Hematopoietic multipotent progenitor cell treated with erythropoietin and hydrocortisone succinate and interleukin-3 and kit ligand, for 4 days (in vitro differentiated cells): ENCODE data around the gene MKLN1.

Source experiments
- DNase-seq: peaks from one replicate; pipeline ENCODE4 v3.0.0-alpha.2; 2015

MKLN1 gene

DNA sequence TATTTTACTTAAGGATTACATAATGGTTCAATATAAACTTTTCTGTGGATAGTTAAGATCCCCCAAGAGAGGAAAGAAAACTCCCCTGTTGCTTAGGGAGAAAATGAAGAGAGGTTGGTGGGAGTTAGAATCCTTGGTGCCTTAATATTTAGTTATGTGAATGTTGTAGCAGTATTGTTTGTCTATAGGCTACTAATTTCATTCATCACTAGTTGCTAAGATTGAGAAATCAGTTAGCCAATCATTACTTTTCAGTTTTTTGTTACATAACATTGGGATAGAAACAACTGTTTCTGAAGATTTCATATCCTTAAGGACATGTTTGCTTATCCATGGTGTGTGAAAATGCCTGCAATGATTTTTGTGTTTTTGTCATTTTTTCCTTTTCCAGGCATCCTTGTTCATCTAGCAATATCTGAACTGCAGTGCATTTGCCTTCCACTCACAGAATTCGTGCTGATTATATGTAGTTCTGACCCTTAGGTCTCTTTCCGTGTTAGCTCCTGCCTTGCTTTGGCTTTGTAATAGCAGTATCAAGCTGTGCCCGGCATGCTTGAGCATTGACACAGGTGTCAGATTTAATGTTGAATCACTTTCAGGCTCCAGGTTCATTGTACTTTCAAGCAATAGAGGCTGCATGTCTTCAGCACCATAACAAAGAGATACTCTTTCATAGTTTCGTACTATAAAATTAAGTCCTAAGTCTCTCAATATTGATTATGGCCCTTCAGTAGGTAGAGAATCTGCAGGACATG, 143.8 kb downstream of the MKLN1 start:
- no peak for DNase-seq

GRCh38 chr7:131476740-131477139, 149.1 kb downstream of the MKLN1 start:
- DNase-seq, result no peak

GRCh38 chr7:131480384-131481315, 153.0 kb downstream of the MKLN1 start:
- DNase-seq, result no peak

DNA sequence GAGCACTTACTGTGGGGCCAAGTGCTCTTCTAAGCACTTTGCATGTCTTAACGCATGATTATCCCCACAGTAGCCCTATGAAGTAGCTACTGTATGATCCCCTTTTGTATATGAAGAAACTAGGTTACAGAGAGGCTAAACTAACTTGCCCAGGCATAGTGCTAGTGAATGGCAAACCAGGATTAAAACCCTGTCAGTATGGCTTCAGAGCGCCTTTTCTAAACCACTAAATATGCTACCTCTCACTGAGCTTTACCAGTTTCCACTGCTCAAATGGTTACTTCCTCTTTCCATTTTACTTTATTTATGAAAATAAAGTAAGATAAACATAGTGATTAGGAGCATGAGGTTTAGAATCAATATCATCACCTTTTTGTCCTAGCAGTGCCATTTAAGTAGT, 155.1 kb downstream of the MKLN1 start:
- DNase-seq, result peak; percentile 22

DNA sequence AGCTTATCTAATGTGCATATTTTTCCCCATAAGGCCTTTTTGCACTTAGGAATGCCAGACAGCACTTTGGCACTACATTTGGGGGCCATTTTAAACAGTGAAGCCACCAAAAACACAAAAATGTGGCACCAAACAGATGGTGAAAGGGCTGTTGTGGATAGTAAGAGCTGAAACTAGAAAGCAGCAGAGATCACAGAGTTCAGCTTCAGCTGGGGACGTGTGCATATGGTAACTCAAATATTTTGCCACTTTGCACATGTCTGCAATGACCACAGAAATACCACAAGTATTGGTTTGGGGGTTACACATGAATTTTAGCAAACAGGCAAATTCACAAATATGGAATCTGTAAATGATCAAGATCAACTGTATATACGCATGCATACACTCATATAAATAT, 155.9 kb downstream of the MKLN1 start:
- DNase-seq, result no peak

DNA sequence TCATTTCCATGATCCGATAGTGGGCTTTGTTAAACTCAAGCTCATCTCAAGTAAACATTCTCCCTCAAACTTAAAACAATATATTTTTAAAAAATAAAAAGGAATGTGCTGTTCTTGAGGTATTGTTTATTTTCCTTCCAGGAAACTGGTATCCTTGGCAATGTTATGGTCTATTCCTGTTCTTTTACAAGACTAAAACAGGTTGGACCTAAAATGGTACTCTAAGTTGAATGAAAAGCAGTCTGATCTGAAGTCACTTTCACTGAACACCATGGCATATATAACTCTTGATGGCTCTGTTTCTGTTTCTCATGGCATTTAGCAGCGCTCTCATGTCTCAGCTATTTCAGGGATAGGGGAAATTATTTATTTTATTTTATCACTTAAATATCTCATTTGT, 158.7 kb downstream of the MKLN1 start:
- DNase-seq, result no peak

DNA sequence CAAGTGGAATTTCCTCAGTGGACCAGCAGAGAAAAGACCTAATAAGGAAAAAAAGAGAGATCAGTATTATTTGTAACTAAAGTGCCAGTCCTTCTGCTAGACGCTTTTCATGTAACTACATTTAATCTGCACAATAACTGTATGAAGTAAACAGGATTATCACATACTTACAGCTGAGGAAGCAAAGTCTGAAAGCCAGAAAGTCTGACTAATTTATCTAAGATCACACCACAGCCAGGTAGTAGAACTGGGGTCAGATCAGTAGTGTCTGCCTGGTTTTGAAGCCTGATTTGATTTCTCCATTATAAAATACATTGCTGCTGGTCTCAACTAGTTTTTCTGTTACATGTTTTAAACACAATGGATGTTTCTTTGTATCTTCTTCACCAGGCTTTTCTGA, 159.5 kb downstream of the MKLN1 start:
- DNase-seq, result no peak

DNA sequence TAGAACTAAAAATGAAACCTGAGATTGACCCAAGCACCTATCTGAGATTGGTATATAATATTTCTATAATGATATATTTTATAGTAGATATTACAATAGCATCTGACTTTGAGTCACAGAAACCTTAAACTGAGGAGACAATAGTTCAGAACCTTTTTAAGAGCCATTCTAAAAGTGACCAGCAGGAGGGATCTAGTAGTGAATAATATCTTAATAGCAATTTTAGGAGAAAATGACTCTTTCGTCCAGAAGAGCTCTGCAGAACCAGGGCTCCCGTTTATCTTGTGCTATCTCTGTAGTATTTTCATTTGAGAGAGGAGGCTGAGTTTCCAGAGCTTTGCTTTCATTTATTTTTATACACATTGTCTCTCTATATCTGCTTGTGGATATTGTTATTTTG, 160.7 kb downstream of the MKLN1 start:
- DNase-seq, result peak; percentile 47

- DNase-seq, result no peak
Measured at GRCh38 chr7:131489196-131489595, 161.5 kb downstream of the MKLN1 start.

DNA sequence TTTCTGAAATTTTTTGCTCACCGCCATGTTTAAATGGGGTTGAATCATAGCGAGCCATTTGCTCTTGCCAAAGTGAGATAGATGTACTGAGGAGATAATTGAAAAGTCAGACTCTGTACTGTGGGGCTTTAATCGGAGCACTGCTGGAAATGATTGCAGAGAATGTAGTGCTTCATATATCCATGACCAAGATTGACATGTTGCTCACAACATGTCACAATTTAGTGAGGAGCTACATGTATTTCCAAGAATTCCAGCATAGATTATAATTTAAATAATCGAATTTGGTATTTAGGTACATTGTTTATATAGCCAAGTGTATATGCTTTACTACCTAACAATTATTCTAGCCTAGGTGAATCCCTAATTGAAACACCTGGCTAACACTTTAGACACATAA, 162.2 kb downstream of the MKLN1 start:
- DNase-seq, result no peak

DNA sequence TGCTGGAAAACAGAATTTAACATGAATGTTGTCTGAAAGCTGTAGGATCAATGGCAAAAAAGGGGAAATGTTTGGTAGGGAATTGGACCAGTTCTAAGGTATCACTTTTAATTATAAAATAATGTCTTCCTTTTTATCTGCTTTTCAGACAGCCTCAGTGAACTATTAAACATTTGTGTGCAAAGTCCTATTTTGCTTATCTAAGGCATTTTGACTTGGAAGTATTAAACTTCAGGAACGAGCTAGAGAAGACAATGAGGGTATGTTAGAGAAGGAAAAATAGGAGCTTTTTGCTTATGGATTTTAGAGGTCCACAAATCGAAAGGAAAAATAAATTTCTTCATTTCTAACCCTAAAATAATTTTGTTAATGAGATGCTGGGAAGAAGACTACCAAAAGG, 165.4 kb downstream of the MKLN1 start:
- DNase-seq, result no peak

DNA sequence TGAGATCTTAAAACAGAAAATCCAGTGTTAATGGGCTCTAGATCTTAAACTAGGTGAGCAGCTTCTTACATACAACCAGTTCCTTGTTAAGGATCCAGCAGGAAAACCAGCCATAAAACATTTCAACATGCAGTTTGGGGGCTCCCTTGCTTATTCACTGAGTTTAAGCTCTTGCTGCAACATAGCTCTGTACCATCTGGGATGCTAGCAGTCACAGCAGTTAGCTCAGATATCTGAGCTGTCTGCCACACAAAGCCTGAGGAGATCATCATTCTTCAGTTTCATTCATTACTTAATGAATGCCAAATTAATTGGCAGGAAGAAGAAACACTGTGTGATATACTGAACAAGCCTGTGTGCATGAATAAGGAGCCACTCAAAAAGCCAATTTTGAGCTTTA, 165.9 kb downstream of the MKLN1 start:
- DNase-seq, result no peak

DNA sequence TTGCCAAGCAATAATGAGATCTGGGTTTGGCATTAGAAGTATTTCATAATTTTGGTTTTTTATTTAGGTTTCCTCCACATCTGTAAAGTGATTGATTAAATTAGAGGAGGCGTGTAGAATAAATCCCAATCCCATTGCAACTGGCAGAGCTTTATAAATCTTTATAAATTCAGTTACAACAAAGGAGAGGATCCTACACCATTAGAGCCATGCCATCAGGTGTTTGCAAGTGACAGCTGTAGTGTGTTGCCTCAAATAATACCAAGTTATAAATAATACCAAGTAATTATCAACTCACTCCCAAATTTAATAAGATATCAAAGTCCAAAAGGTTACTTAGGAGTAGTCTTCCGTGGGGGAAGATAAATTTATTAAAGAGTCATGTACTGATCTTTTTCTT, 166.5 kb downstream of the MKLN1 start:
- no peak for DNase-seq

DNA sequence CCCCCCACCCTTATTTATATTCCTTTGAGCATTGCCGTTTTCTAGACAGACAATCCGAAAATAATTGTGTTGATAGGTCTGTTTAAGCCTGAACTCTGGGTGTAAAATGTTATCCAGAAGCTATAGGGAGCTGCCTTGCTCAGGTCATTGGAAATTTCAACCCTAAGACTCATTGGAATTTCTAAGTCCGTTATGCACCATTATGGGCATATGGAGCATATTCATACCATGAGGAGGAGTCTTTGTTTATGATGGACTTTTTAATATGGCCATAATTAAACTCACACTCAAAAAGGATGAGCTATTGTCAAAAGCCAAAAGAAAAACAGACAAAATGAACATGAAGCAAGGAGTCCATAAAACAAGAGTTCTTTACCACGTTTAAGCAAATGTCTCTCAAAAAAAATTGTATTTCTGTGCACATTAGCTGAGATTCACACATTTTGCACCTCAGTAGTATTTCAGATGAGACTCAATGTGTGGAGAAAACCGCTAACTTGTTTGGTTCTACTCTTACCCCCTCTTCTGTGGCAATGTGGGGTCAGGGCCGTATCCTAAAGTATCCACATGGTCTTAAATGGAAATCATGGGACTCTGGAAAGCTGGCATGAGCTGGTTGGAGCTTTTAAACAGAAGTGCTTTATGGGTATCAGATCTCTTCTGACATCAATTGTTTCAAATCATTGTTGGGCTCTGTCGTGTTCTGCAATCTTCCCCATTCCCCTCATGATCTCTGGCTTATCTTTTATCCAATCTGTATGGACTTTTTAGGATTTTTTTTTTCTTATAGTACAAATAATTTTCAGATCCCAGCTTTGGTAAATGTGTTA, 168.2 kb downstream of the MKLN1 start:
- no peak for DNase-seq

GRCh38 chr7:131497454-131497853, 169.8 kb downstream of the MKLN1 start:
- no peak for DNase-seq

DNA sequence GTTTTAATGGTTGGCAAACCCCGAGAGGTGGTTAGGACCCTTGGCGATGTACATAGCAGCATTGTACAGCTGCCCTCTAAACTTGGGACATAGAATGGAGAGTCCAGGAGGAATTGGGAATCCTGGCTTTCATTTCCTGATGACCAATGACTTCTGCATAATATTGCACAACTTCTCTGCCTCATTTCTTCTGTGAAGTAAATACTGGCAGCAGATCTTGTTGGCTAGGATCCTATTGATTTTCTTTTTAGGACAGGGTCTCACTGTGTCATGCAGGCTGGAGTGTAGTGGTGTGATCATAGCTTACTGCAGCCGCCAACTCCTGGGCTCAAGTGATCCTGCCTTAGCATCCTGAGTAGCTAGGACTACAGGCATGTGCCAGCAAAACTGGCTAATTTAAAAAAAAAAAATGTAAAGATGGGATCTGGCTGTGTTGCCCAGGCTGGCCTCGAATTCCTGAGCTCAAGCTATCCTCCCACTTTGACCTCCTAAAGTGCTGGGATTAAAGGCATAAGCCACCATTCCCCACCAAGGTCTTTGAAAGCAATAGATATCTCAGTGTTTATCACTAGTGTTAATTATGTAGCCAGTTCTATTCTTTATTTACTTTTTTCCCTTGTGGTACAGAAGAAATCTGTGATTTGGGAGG, 170.7 kb downstream of the MKLN1 start:
- no peak for DNase-seq

- DNase-seq, result no peak
Measured at GRCh38 chr7:131499801-131500200, 172.1 kb downstream of the MKLN1 start.

- no peak for DNase-seq
Measured at GRCh38 chr7:131500357-131500756, 172.7 kb downstream of the MKLN1 start.

DNA sequence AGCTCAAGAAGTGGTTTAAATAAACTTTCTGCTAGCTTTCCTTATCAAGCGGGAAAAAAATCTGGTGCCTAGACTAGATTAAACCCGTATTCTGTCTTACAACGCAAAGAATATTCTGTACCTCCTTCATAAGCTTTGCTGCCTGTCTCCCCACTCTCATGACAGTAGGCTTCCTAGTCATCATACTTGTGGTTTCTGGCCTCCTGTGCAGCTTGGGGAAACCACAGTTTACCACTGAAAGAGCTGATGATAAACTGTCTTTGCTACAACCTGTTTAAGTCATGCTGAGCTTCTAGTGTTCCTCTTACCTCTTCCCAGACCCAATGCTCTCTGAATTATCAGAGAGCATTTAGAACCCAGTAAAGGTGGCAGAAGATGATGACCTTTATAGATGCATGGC, 173.7 kb downstream of the MKLN1 start:
- peak; percentile 72 for DNase-seq

DNA sequence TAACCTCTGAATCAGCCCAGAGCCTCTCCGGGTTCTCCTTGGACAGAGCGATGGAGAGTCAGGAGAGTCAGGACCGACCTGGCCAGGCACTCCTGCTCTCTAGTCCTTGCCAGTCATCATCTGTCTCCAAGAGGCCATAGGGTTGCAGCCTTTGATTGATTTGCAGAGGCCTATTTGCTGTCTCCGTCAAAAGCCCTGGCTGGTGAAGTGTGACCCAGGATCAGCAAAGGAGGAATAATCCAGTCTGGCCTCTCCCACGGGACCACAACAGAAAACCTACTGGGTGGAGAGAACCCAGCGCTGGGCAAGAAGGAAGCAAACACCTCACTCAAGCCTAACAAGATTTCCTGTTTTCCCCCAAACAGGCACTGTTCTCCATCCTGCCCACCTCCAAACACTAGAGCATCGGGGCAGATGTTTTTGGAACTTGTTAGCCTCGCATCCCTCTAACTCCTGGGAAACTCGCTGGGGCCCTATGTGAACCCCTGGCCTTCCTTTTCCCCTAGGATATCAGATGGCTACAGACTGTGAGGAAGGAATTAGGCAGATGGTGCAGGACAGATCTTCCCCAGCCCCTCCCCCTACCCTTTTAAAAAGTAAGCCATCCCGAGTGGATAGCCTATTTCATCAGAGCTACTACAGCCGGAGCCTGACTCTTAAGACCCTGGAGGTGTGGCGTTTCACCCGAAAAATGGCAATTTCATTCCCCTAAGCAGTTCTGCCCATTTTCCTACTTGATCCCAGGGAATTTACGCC, 174.4 kb downstream of the MKLN1 start:
- DNase-seq, result no peak

DNA sequence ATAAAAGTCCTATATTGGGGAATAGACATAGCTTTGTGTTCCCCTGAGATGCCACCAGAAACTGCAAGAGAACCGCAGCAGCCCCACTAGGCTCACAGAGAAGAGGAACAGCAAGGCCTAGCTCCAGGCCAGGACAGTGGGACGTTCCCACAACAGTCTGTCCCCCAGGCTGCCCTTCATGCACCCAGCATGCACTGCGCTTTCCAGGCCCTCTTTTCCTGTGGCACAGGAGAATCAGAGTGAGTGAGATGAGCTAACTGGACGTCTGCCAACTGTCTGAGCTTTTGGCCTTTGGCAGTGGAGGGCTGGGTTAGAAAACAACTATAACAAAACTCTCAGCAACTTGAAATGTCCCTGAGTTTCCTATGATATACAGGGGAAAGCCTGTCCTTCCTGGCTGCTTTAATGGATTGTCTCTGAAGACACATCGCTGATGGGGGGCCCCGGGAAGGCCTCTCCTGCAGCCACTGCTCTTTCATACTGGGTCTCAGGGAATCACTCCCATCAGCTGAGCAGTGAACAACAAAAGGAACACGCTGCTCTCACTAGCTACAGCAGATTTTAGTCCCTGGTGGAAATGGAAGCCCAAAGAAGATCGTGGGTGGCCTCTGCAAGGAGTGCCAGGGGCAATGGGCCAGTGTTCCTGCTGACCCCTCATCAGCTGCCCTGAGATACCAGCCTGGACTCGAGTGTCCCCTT, 175.3 kb downstream of the MKLN1 start:
- DNase-seq, result peak; percentile 31
